Cardiac fibroblast (primary cell): Measurements from ENCODE around the gene CAMSAP2.

Experiments used
- DNase-seq, 2 donors: peaks; one replicate each; pipeline versions ENCODE4 v3.0.0 to v3.0.0-alpha.2; 2010; ENCODE audit warnings: low read depth in 2 of 2
- H3K4me3 ChIP-seq, 2 donors: replicated peaks in 1 of 2; 1 replicate in 1 of 2; 2 replicates in 1 of 2; pipeline ENCODE4 v1.5.1; 2011; ENCODE audit warnings: low read depth in 2 of 2, low read length in 2 of 2, mild to moderate bottlenecking in 2 of 2, moderate library complexity in 1 of 2
- CTCF ChIP-seq: IDR thresholded peaks from one replicate; pipeline ENCODE4 v1.5.1; 2011; ENCODE audit warnings: low read depth, mild to moderate bottlenecking, low read length, inconsistent platforms

CAMSAP2 gene

GRCh38 chr1:200837931-200838571 lies 99.4 kb downstream of the CAMSAP2 start:
- TF ChIP-seq CTCF, result peak; percentile 35
- peak; percentile 48 to 49 for DNase-seq

GRCh38 chr1:200838676-200839445 lies 100.2 kb downstream of the CAMSAP2 start:
- H3K4me3 ChIP-seq, result no peak overlapping the region
- peak; percentile 67 to 75 for DNase-seq
- TF ChIP-seq CTCF, result no peak

More at GRCh38 chr1:200837931-200838571, 99.4 kb downstream of the CAMSAP2 start:
- H3K4me3 ChIP-seq, result no peak overlapping the region

- no peak for TF ChIP-seq CTCF
- H3K4me3 ChIP-seq, result no peak overlapping the region
- no peak for DNase-seq
These were observed 106.7 kb downstream of the CAMSAP2 start for GRCh38 chr1:200845360-200845759.

GRCh38 chr1:200846398-200846797 lies 107.7 kb downstream of the CAMSAP2 start:
- no peak overlapping the region for H3K4me3 ChIP-seq
- TF ChIP-seq CTCF, result no peak
- DNase-seq, result no peak

- TF ChIP-seq CTCF, result no peak
- no peak for DNase-seq
- no peak overlapping the region for H3K4me3 ChIP-seq
These were observed 110.7 kb downstream of the CAMSAP2 start for GRCh38 chr1:200849430-200849829.

GRCh38 chr1:200850554-200850953 lies 111.9 kb downstream of the CAMSAP2 start:
- TF ChIP-seq CTCF, result no peak
- no peak for DNase-seq
- no peak overlapping the region for H3K4me3 ChIP-seq
